ENCODE results near the gene ADGRA1. TPM values are rescaled to one million over a fixed set of nuclear protein-coding genes. Genes with fewer than 3 reads are reported as not detected.

Gene ADGRA1
- total RNA-seq, 4 donors from 2014 or later, result not detected

DNA sequence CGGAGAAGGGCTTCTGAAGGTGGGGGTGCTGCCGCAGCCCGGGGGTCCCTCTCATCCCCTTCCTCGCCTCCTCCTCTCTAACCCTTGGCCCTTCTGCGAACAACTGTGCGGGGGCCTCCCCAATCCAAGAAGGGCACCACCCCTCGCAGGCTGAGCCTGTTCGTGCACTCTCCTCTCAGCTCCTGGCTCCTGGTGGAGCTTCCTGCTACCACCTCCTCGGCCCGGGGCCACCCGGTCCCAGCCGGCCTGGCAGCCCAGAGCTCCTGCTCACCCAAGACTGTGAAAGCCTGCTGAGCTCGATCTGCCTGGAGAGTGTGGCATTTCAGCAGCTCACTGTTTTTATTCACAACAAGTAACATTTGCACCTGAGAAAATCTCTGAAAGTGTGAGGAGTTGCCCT, 2.4 kb downstream of the ADGRA1 start:
- Histone ChIP-seq H3K36me3 (no peaks in the 10 kb centered on the region), H3K4me1 (peaks cover 0 to 16% (median 9%) of the 10 kb centered on the region in 3 donors), H3K4me3 (no peak overlapping the region), H3K9me3 (no peaks in the 10 kb centered on the region), H3K27me3 (peaks cover 3 to 84% (median 23%) of the 10 kb centered on the region in 4 donors), H3K27ac (no peak overlapping the region)
- DNase-seq, result no peak
- 58 to 67% methylated on average over 9 to 13 of the region's 13 CpGs for WGBS, 2 donors
- intact Hi-C loops (cut with DNase I), result no loop called here
- TF ChIP-seq, protein P1, sequence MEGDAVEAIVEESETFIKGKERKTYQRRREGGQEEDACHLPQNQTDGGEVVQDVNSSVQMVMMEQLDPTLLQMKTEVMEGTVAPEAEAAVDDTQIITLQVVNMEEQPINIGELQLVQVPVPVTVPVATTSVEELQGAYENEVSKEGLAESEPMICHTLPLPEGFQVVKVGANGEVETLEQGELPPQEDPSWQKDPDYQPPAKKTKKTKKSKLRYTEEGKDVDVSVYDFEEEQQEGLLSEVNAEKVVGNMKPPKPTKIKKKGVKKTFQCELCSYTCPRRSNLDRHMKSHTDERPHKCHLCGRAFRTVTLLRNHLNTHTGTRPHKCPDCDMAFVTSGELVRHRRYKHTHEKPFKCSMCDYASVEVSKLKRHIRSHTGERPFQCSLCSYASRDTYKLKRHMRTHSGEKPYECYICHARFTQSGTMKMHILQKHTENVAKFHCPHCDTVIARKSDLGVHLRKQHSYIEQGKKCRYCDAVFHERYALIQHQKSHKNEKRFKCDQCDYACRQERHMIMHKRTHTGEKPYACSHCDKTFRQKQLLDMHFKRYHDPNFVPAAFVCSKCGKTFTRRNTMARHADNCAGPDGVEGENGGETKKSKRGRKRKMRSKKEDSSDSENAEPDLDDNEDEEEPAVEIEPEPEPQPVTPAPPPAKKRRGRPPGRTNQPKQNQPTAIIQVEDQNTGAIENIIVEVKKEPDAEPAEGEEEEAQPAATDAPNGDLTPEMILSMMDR (IDR thresholded peaks at IDR 0.05), result no peak
- no peak for TF ChIP-seq POLR2A (IDR thresholded peaks at IDR 0.05)

DNA sequence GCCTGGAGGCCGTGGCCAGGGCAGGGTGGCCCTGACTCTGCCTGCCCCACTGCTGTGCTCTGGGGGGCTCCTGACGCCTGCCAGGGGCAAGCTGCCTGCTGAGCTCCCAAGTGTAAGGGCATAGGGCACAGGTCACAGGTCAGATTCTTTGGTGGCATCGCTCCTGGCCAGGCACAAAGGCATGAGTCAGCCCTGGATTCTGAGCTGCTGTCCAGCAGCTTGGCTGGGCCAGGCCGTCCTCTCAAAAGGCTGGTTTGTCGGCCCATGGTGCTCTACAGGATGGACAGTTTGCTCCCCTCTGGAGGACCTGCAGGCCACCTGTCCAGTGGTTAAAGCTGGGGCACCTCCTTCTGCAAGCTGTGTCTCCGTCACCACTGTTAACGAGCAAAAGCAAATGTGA, 2.9 kb downstream of the ADGRA1 start:
- H3K27ac ChIP-seq, result no peak overlapping the region
- H3K36me3 ChIP-seq, result no peaks in the 10 kb centered on the region
- WGBS, 2 donors, result no CpG with 5 or more reads among the region's 7 CpGs
- H3K4me1 ChIP-seq, result peaks cover 0 to 16% (median 9%) of the 10 kb centered on the region in 3 donors
- peaks cover 3 to 84% (median 22%) of the 10 kb centered on the region in 4 donors for H3K27me3 ChIP-seq
- no peak for TF ChIP-seq POLR2A (IDR thresholded peaks at IDR 0.05)
- TF ChIP-seq, protein P1 (IDR thresholded peaks at IDR 0.05), result no peak
- H3K4me3 ChIP-seq, result no peak overlapping the region
- intact Hi-C loops (cut with DNase I), result no loop called here
- no peaks in the 10 kb centered on the region for H3K9me3 ChIP-seq
- DNase-seq, result no peak

DNA sequence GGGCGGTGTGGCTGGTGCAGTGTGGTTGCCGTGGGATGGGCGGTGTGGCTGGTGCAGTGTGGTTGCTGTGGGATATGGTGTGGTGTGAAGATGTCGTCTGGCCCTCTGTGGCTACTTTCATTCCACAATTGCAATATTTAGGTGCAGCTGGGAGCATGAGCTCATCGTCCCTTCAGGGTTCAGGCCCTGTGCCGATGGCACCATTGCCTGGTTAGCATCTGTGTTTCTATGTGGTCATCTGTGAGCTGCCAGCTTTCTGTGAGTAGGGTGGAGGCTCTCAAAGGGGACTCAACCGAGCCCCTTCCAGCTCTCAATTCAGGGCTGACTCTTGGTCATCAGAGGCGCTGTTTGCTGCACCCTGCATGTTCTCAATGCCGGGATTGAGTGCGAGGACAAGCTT, 3.6 kb downstream of the ADGRA1 start:
- Histone ChIP-seq H3K9me3 (no peaks in the 10 kb centered on the region), H3K27me3 (peaks cover 3 to 84% (median 20%) of the 10 kb centered on the region in 4 donors), H3K27ac (no peak overlapping the region), H3K4me3 (no peak overlapping the region), H3K4me1 (peaks cover 0 to 16% (median 9%) of the 10 kb centered on the region in 3 donors), H3K36me3 (no peaks in the 10 kb centered on the region)
- TF ChIP-seq POLR2A (IDR thresholded peaks at IDR 0.05), result no peak
- TF ChIP-seq, protein P1 (IDR thresholded peaks at IDR 0.05), result no peak
- no peak for DNase-seq
- intact Hi-C loops (cut with DNase I), result no loop called here
- 56 to 78% methylated on average over 4 of the region's 10 CpGs for WGBS, 2 donors

DNA sequence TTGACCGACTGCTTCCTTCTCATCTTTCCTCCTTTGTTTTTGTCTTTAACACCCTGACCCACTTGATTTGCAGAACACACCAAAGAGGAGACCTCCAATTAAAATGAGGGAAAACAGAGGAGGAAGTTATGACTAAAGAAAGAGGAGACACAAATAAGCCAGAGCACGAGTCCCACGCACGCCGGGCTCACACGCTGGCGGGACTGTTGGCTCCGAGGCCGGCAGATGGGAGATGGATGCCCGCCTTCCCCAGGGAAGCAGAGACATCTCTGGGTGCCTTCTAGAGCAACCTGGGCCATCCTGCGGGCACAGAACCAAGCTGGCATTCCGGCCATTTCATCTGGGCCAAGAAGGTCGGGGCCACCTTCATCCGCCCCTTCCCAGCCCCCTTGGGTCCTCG, 5.6 kb downstream of the ADGRA1 start:
- DNase-seq, result no peak
- no peak overlapping the region for H3K27ac ChIP-seq
- peaks cover 0 to 4% (median 2%) of the 10 kb centered on the region in 3 donors for H3K4me1 ChIP-seq
- H3K36me3 ChIP-seq, result no peaks in the 10 kb centered on the region
- TF ChIP-seq, protein P1 (IDR thresholded peaks at IDR 0.05), result no peak
- no peak for TF ChIP-seq POLR2A (IDR thresholded peaks at IDR 0.05)
- H3K9me3 ChIP-seq, result no peaks in the 10 kb centered on the region
- 69 to 86% methylated on average over 8 to 10 of the region's 15 CpGs for WGBS, 2 donors
- intact Hi-C loops (cut with DNase I), result no loop called here
- peaks cover 3 to 84% (median 9%) of the 10 kb centered on the region in 4 donors for H3K27me3 ChIP-seq
- H3K4me3 ChIP-seq, result no peak overlapping the region

DNA sequence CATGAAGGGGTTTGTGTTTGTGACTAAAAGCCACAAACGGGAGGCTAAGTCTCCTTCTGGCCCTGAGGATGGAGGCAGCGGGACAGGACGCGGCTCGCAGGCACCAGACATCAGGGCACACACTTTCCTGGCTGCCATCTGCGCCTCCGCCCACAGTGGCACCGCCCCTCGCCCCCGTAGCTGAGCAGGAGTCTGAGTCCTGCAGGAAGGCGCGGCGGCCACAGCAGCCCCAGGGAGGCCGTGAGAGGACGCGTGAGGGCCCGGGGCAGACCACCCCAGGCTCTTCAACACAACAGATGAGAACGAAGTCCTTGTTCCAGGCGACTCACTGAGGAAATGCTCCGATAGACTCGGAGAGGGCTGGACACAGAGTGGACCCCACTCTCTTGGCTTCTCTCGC, 6.6 kb downstream of the ADGRA1 start:
- Histone ChIP-seq H3K27me3 (peaks cover 0 to 84% (median 2%) of the 10 kb centered on the region in 4 donors), H3K27ac (no peak overlapping the region), H3K4me3 (no peak overlapping the region), H3K4me1 (no peaks in the 10 kb centered on the region), H3K9me3 (no peaks in the 10 kb centered on the region), H3K36me3 (no peaks in the 10 kb centered on the region)
- WGBS, 2 donors, result 73 to 83% methylated on average over 7 to 10 of the region's 22 CpGs
- TF ChIP-seq, protein P1 (IDR thresholded peaks at IDR 0.05), result no peak
- TF ChIP-seq POLR2A (IDR thresholded peaks at IDR 0.05), result no peak
- intact Hi-C loops (cut with DNase I), result no loop called here
- DNase-seq, result no peak
